HCT116 (cell line): ENCODE measurements around the gene C20orf204. TPM values are rescaled to one million over a fixed set of nuclear protein-coding genes. Genes with fewer than 3 reads are reported as not detected.

Experiments
- ATAC-seq: fragments of 200-7000 bp; cut with Tn5 transposase; 2 replicates; pipeline ENCODE4 v1.9.1; 2020; ENCODE audit warnings: mild to moderate bottlenecking, moderate library complexity
- BruUV-seq: library from RNA; stranded (reverse); fragments of 400-500 nt; replicated peaks from 2 replicates; lab custom pipeline; 2021; lab: Mats Ljungman, UMichigan
- CTCF ChIA-PET: fragments of 300-600 bp; sonication (Branson Sonifier 250); formaldehyde crosslinking; loops from one replicate; lab custom pipeline; 2021; ENCODE audit warnings: antibody characterized with exemption; lab: Charles Lee
- POLR2A ChIA-PET: fragments of 300-600, 350-600 bp; sonication (Branson Sonifier 250); formaldehyde crosslinking; loops from one replicate; lab custom pipeline; 2021; ENCODE audit warnings: antibody characterized with exemption; lab: Charles Lee
- RAD21 ChIA-PET, 2 experiments: fragments of 300-600 bp; sonication (Branson Sonifier 250); formaldehyde crosslinking; loops; one replicate each; lab custom pipeline; 2023; ENCODE audit warnings: low total read pairs in 2 of 2; ENCODE audit not compliant: uncharacterized antibody in 2 of 2, unreplicated experiment in 2 of 2, low non-redundant PET in 1 of 2; lab: Charles Lee
- DNase-seq: peaks from one replicate; pipeline ENCODE4 v3.0.0-alpha.2; 2010; ENCODE audit warnings: low read depth, low spot score
- H2AFZ ChIP-seq: fragments of 200-600 bp; shearing (Covaris generic), sonication (generic); 2 replicates; pipeline ENCODE4 v1.6.1; 2017; ENCODE audit warnings: low read depth, mixed run types, mixed read lengths, antibody characterized with exemption, low read length; ENCODE audit not compliant: poor library complexity, severe bottlenecking
- H3K27ac ChIP-seq: 2 replicates; pipeline ENCODE4 v1.5.1; 2012; ENCODE audit warnings: low read depth, low read length
- H3K27me3 ChIP-seq: fragments of 200-600 bp; sonication (generic); 2 replicates; pipeline ENCODE4 v1.6.1; 2016; ENCODE audit warnings: mixed run types, low read length, mixed read lengths; ENCODE audit not compliant: insufficient read depth
- H3K36me3 ChIP-seq, 2 experiments: fragments of 200-500 bp in 1 of 2; fragments of 200-600 bp in 1 of 2; sonication (Bioruptor generic) in 1 of 2; sonication (generic) in 1 of 2; 2 replicates each; pipeline versions ENCODE4 v1.5.1 to v1.6.1; 2014 to 2016; ENCODE audit warnings: low read length in 2 of 2, inconsistent platforms in 1 of 2, mixed read lengths in 1 of 2, mixed run types in 1 of 2; ENCODE audit not compliant: insufficient read depth in 2 of 2, control insufficient read depth in 1 of 2
- H3K4me1 ChIP-seq, 2 experiments: fragments of 200-600 bp in 1 of 2; sonication (generic) in 1 of 2; 2 replicates each; pipeline versions ENCODE4 v1.5.1 to v1.6.1; 2012 to 2017; ENCODE audit warnings: low read length in 2 of 2, inconsistent platforms in 1 of 2, mild to moderate bottlenecking in 1 of 2, mixed read lengths in 1 of 2, mixed run types in 1 of 2, moderate library complexity in 1 of 2; ENCODE audit not compliant: insufficient read depth in 2 of 2, control insufficient read depth in 1 of 2
- H3K4me2 ChIP-seq: fragments of 200-600 bp; sonication (generic); 2 replicates; pipeline ENCODE4 v1.6.1; 2017; ENCODE audit warnings: mixed run types, low read length, mixed read lengths
- H3K4me3 ChIP-seq, 2 experiments: fragments of 200-600 bp in 1 of 2; sonication (generic) in 1 of 2; replicated peaks in 1 of 2; 2 replicates each; pipeline ENCODE4 v1.5.1; 2011 to 2016; ENCODE audit warnings: low read length in 2 of 2, control low read depth in 1 of 2, low read depth in 1 of 2, mild to moderate bottlenecking in 1 of 2, mixed read lengths in 1 of 2, mixed run types in 1 of 2
- H3K79me2 ChIP-seq: fragments of 200-600 bp; sonication (generic); 2 replicates; pipeline ENCODE4 v1.6.1; 2017; ENCODE audit warnings: mild to moderate bottlenecking, mixed run types, low read length, moderate library complexity, mixed read lengths; ENCODE audit not compliant: insufficient read depth
- H3K9ac ChIP-seq: fragments of 200-600 bp; sonication (generic); 2 replicates; pipeline ENCODE4 v1.6.1; 2016; ENCODE audit warnings: low read length, mixed read lengths
- H3K9me2 ChIP-seq: fragments of 200-600 bp; sonication (generic), shearing (Covaris generic); 2 replicates; pipeline ENCODE4 v1.6.1; 2017; ENCODE audit warnings: mixed run types, mild to moderate bottlenecking, moderate library complexity; ENCODE audit not compliant: insufficient read depth
- H3K9me3 ChIP-seq, 2 experiments: fragments of 200-500 bp in 1 of 2; fragments of 200-600 bp in 1 of 2; sonication (Bioruptor generic) in 1 of 2; sonication (generic) in 1 of 2; 2 replicates each; pipeline ENCODE4 v1.6.1; 2014 to 2017; ENCODE audit warnings: low read length in 2 of 2, mixed read lengths in 2 of 2, inconsistent platforms in 1 of 2, low read depth in 1 of 2, mild to moderate bottlenecking in 1 of 2, mixed run types in 1 of 2, moderate library complexity in 1 of 2; ENCODE audit not compliant: control insufficient read depth in 1 of 2, insufficient read depth in 1 of 2
- H4K20me1 ChIP-seq: fragments of 200-600 bp; sonication (generic), shearing (Covaris generic); 2 replicates; pipeline ENCODE4 v1.6.1; 2017; ENCODE audit warnings: mixed run types, mild to moderate bottlenecking, moderate library complexity; ENCODE audit not compliant: insufficient read depth
- CBX3 ChIP-seq: IDR thresholded peaks from 2 replicates; pipeline ENCODE4 v1.6.1; 2012; ENCODE audit warnings: low read depth
- EGR1 ChIP-seq: IDR thresholded peaks from 2 replicates; pipeline ENCODE4 v1.6.1; 2012; ENCODE audit warnings: low read depth
- EZH2 ChIP-seq: fragments of 200-600 bp; sonication (generic); IDR thresholded peaks from 2 replicates; pipeline ENCODE4 v1.6.1; 2017; ENCODE audit warnings: antibody characterized with exemption, mixed run types
- EZH2phosphoT487 ChIP-seq: fragments of 200-600 bp; IDR thresholded peaks from 2 replicates; pipeline ENCODE4 v1.6.1; 2018; ENCODE audit warnings: antibody characterized with exemption, borderline replicate concordance
- POLR2A ChIP-seq: IDR thresholded peaks from 2 replicates; pipeline ENCODE4 v1.7.0; 2011; ENCODE audit warnings: borderline replicate concordance; ENCODE audit not compliant: insufficient read depth, insufficient read length; ENCODE audit errors: extremely low read depth
- RAD21 ChIP-seq: IDR thresholded peaks from 2 replicates; pipeline ENCODE4 v1.6.1; 2012; ENCODE audit warnings: low read depth, mild to moderate bottlenecking
- REST ChIP-seq: IDR thresholded peaks from 2 replicates; pipeline ENCODE4 v1.6.1; 2012; ENCODE audit warnings: low read depth
- SIN3A ChIP-seq: IDR thresholded peaks from 2 replicates; pipeline ENCODE4 v1.6.1; 2012; ENCODE audit warnings: low read depth
- SP1 ChIP-seq: IDR thresholded peaks from 2 replicates; pipeline ENCODE4 v1.6.1; 2012; ENCODE audit warnings: low read depth
- SRF ChIP-seq: IDR thresholded peaks from 2 replicates; pipeline ENCODE4 v1.6.1; 2012; ENCODE audit warnings: low read depth
- TCF7L2 ChIP-seq: IDR thresholded peaks from 2 replicates; pipeline ENCODE4 v1.7.0; 2011; ENCODE audit warnings: borderline replicate concordance, inconsistent platforms; ENCODE audit not compliant: insufficient read depth, insufficient read length; ENCODE audit errors: extremely low read depth
- YY1 ChIP-seq: IDR thresholded peaks from 2 replicates; pipeline ENCODE4 v1.6.1; 2011; ENCODE audit warnings: low read length, low read depth, moderate library complexity, mild to moderate bottlenecking; ENCODE audit not compliant: insufficient replicate concordance; ENCODE audit errors: extremely low read depth
- ZBTB33 ChIP-seq: IDR thresholded peaks from 2 replicates; pipeline ENCODE4 v1.6.1; 2011; ENCODE audit warnings: mild to moderate bottlenecking, low read length, moderate library complexity; ENCODE audit not compliant: insufficient replicate concordance; ENCODE audit errors: extremely low read depth
- ZFX ChIP-seq: fragments of 450-650 bp; IDR thresholded peaks from 2 replicates; pipeline ENCODE4 v1.6.1; 2017
- ZNF274 ChIP-seq: fragments of 200-500 bp; sonication (Bioruptor generic); IDR thresholded peaks from 2 replicates; pipeline ENCODE4 v1.6.1; 2014; ENCODE audit warnings: mild to moderate bottlenecking, low read depth, low read length, inconsistent platforms
- intact Hi-C: fragments of 100-400 bp; cut with micrococcal nuclease; formaldehyde crosslinking; loops from 2 replicates; pipeline ENCODE4 v1.10.0; 2022
- total RNA-seq: library from RNA; stranded (reverse); gene quantifications from one replicate; pipeline ENCODE4 v1.2.1, GENCODE V29; 2021; ENCODE audit not compliant: unreplicated experiment

The C20orf204 gene
- total RNA-seq, 1 experiment from 2014 or later, result 2.5 TPM

DNA sequence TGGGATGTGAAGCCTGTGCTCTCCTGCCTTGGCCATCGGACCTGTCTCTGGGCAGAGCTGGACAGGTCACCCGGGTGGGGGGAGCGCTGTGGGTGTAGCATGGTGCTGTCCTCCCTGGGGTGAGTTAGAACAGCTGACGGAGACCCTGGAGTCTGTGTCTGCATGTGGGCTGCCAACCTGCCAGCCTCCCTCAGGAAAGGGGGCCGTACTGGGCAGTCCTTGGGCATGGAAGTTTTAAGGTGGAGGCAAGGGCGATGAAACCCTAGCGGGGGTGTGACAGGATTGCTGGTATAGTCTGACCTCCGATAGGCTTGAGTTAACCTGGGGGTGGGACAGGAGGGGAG, 11.0 kb downstream of the C20orf204 start:
- Histone ChIP-seq H3K27me3 (no peaks in the 10 kb centered on the region), H3K9me3 (no peaks in the 10 kb centered on the region), H3K9me2 (no peaks in the 10 kb centered on the region), H3K4me3 (no peak overlapping the region), H3K36me3 (no peaks in the 10 kb centered on the region), H2AFZ (no peak overlapping the region), H3K9ac (no peak overlapping the region)
- ChIA-PET CTCF (interaction anchor here (1.1 kb wide), 1 partner anchor 8 kb away, joined by 3 read pairs; no protein-coding TSS in a partner anchor), POLR2A (interaction anchor here (0.7 kb wide), 1 partner anchor 9 kb away, joined by 3 read pairs; no protein-coding TSS in a partner anchor)
- no peak for ATAC-seq
- no peak for DNase-seq
- TF ChIP-seq SP1 (no peak), ZFX (no peak), REST (no peak), EGR1 (no peak)
- TF ChIP-seq, all 23 proteins: peak for 0
- H3K27ac ChIP-seq, result no peak overlapping the region
- BruUV-seq, result TSS peak; percentile 60
- RAD21 ChIA-PET, result no interaction called here
- no peak overlapping the region for H3K4me2 ChIP-seq
- H3K4me1 ChIP-seq, result peaks cover 27 to 34% of the 10 kb centered on the region in 2 experiments
- no peaks in the 10 kb centered on the region for H4K20me1 ChIP-seq
- H3K79me2 ChIP-seq, result no peaks in the 10 kb centered on the region
- intact Hi-C loops, result no loop called here

GRCh38 chr20:64047968-64048401, 12.0 kb downstream of the C20orf204 start:
- H3K36me3 ChIP-seq, result no peaks in the 10 kb centered on the region
- H3K9me3 ChIP-seq, result no peaks in the 10 kb centered on the region
- no peak overlapping the region for H3K27ac ChIP-seq
- H3K79me2 ChIP-seq, result no peaks in the 10 kb centered on the region
- ATAC-seq, result no peak
- H3K27me3 ChIP-seq, result no peaks in the 10 kb centered on the region
- POLR2A ChIA-PET, result no interaction called here
- H4K20me1 ChIP-seq, result no peaks in the 10 kb centered on the region
- H3K4me2 ChIP-seq, result no peak overlapping the region
- no peaks in the 10 kb centered on the region for H3K9me2 ChIP-seq
- CTCF ChIA-PET, result interaction anchor here (1.1 kb wide), 1 partner anchor 9 kb away, joined by 3 read pairs; no protein-coding TSS in a partner anchor
- BruUV-seq, result no TSS peak
- H3K4me1 ChIP-seq, result peaks cover 27 to 34% of the 10 kb centered on the region in 2 experiments
- no peak overlapping the region for H3K4me3 ChIP-seq
- no peak overlapping the region for H3K9ac ChIP-seq
- no peak for DNase-seq
- RAD21 ChIA-PET, result no interaction called here
- intact Hi-C loops, result no loop called here
- no peak overlapping the region for H2AFZ ChIP-seq
- TF ChIP-seq YY1 (no peak), RAD21 (no peak), CBX3 (no peak), TCF7L2 (no peak), SIN3A (no peak), EZH2phosphoT487 (no peak), POLR2A (no peak), ZNF274 (no peak), EZH2 (no peak), SRF (no peak), ZBTB33 (no peak), EGR1 (no peak)
